ENCODE data around the gene CD28.

CD28 gene

GRCh38 chr2:203671876-203672275 lies 34.6 kb upstream of the CD28 start:
- H3K4me3 ChIP-seq (ENCODE audit: low read depth in 1 of 2, low read length in 2 of 2): no peak overlapping the region
- no peaks in the 10 kb centered on the region for H3K36me3 ChIP-seq (ENCODE audit: control insufficient read depth in 1 of 2, insufficient read depth in 2 of 2, low read length in 2 of 2)
- H3K4me1 ChIP-seq (ENCODE audit: control insufficient read depth in 1 of 2, insufficient read depth in 2 of 2, low read length in 2 of 2): no peaks in the 10 kb centered on the region
- H3K27ac ChIP-seq (ENCODE audit: low read depth, low read length): no peak overlapping the region
- H3K9me3 ChIP-seq (ENCODE audit: control insufficient read depth in 1 of 2, low read length in 2 of 2): no peaks in the 10 kb centered on the region
- no peaks in the 10 kb centered on the region for H3K27me3 ChIP-seq (ENCODE audit: control insufficient read depth in 1 of 2, insufficient read depth in 2 of 2, low read length in 2 of 2)
- H3K9ac ChIP-seq (ENCODE audit: low read depth in 1 of 2, low read length in 2 of 2): no peak overlapping the region

GRCh38 chr2:203672856-203673255 lies 33.6 kb upstream of the CD28 start:
- no peaks in the 10 kb centered on the region for H3K4me1 ChIP-seq (ENCODE audit: control insufficient read depth in 1 of 2, insufficient read depth in 2 of 2, low read length in 2 of 2)
- no peak overlapping the region for H3K27ac ChIP-seq (ENCODE audit: low read depth, low read length)
- H3K36me3 ChIP-seq (ENCODE audit: control insufficient read depth in 1 of 2, insufficient read depth in 2 of 2, low read length in 2 of 2): no peaks in the 10 kb centered on the region
- no peak overlapping the region for H3K4me3 ChIP-seq (ENCODE audit: low read depth in 1 of 2, low read length in 2 of 2)
- H3K9ac ChIP-seq (ENCODE audit: low read depth in 1 of 2, low read length in 2 of 2): no peak overlapping the region
- no peaks in the 10 kb centered on the region for H3K27me3 ChIP-seq (ENCODE audit: control insufficient read depth in 1 of 2, insufficient read depth in 2 of 2, low read length in 2 of 2)
- H3K9me3 ChIP-seq (ENCODE audit: control insufficient read depth in 1 of 2, low read length in 2 of 2): no peaks in the 10 kb centered on the region

DNA sequence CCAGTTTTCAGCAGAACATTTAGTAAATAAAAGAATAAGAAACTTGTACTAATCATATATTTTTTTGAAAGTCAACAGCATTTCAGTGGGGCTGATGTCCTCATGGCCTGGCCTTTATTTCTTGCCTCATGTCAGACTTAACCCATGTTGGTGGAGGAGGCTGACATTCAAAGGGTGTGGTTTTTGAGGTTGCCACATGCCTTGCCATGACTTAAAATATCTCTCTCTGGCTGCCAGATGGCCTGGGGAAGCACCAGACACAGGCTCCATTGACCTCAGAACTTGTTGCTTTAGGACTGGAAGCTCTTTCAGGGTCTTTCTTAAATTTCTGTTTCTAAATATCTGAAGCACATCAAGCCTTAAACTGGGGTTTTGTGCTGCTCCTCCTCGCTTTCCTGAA lies 32.5 kb upstream of the CD28 start:
- Histone ChIP-seq H3K27ac (ENCODE audit: low read depth, low read length) (no peak overlapping the region), H3K4me1 (ENCODE audit: control insufficient read depth in 1 of 2, insufficient read depth in 2 of 2, low read length in 2 of 2) (no peaks in the 10 kb centered on the region), H3K36me3 (ENCODE audit: control insufficient read depth in 1 of 2, insufficient read depth in 2 of 2, low read length in 2 of 2) (no peaks in the 10 kb centered on the region), H3K9me3 (ENCODE audit: control insufficient read depth in 1 of 2, low read length in 2 of 2) (no peaks in the 10 kb centered on the region), H3K4me3 (ENCODE audit: low read depth in 1 of 2, low read length in 2 of 2) (no peak overlapping the region), H3K27me3 (ENCODE audit: control insufficient read depth in 1 of 2, insufficient read depth in 2 of 2, low read length in 2 of 2) (no peaks in the 10 kb centered on the region), H3K9ac (ENCODE audit: low read depth in 1 of 2, low read length in 2 of 2) (no peak overlapping the region)

- Histone ChIP-seq H3K36me3 (ENCODE audit: control insufficient read depth in 1 of 2, insufficient read depth in 2 of 2, low read length in 2 of 2) (no peaks in the 10 kb centered on the region), H3K4me3 (ENCODE audit: low read depth in 1 of 2, low read length in 2 of 2) (no peak overlapping the region), H3K9me3 (ENCODE audit: control insufficient read depth in 1 of 2, low read length in 2 of 2) (no peaks in the 10 kb centered on the region), H3K27ac (ENCODE audit: low read depth, low read length) (no peak overlapping the region), H3K9ac (ENCODE audit: low read depth in 1 of 2, low read length in 2 of 2) (no peak overlapping the region), H3K27me3 (ENCODE audit: control insufficient read depth in 1 of 2, insufficient read depth in 2 of 2, low read length in 2 of 2) (no peaks in the 10 kb centered on the region), H3K4me1 (ENCODE audit: control insufficient read depth in 1 of 2, insufficient read depth in 2 of 2, low read length in 2 of 2) (no peaks in the 10 kb centered on the region)
Observed at GRCh38 chr2:203675086-203675485, 31.4 kb upstream of the CD28 start.

DNA sequence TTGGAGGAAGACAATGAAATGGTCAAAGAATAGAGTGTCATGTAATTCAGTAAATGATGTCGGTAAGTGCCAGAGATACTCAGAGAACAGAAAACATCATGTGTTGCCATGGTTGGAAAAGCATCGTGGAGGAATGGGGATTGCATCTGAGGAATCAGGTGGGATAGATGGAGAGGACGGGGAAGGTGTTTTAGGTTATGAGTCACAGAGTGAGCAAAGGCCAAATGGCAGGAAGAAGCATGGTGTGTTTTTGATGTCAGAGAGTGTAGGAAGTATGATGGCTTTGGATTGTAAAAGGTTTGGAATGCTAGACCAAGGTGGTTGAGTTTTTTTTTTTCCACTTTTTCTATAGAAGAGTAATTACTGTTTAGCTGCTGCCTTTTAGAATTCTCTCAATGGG lies 27.5 kb upstream of the CD28 start:
- peaks cover 0 to 4% of the 10 kb centered on the region in 2 donors for H3K4me1 ChIP-seq (ENCODE audit: control insufficient read depth in 1 of 2, insufficient read depth in 2 of 2, low read length in 2 of 2)
- no peak overlapping the region for H3K9ac ChIP-seq (ENCODE audit: low read depth in 1 of 2, low read length in 2 of 2)
- H3K9me3 ChIP-seq (ENCODE audit: control insufficient read depth in 1 of 2, low read length in 2 of 2): no peaks in the 10 kb centered on the region
- H3K27ac ChIP-seq (ENCODE audit: low read depth, low read length): no peak overlapping the region
- no peaks in the 10 kb centered on the region for H3K36me3 ChIP-seq (ENCODE audit: control insufficient read depth in 1 of 2, insufficient read depth in 2 of 2, low read length in 2 of 2)
- H3K27me3 ChIP-seq (ENCODE audit: control insufficient read depth in 1 of 2, insufficient read depth in 2 of 2, low read length in 2 of 2): no peaks in the 10 kb centered on the region
- H3K4me3 ChIP-seq (ENCODE audit: low read depth in 1 of 2, low read length in 2 of 2): no peak overlapping the region

DNA sequence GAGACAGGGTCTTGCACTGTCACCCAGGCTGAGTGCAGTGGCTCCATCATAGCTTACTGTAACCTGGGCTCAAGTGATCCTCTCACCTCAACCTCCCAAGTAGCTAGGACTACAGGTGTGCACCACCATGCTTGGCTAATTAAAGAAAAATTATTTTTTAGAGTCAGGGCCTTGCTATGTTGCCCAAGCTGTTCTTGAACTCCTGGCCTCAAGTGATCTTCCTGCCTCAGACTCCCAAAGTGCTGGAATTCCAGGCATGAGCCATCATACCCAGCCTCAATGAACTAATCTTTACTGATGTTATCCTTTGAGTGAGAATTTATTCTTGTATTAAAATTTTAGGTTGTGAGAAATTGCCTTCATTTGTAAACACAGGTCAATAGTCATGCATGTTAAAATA lies 27.0 kb upstream of the CD28 start:
- Histone ChIP-seq H3K4me1 (ENCODE audit: control insufficient read depth in 1 of 2, insufficient read depth in 2 of 2, low read length in 2 of 2) (peaks cover 0 to 6% of the 10 kb centered on the region in 2 donors), H3K27ac (ENCODE audit: low read depth, low read length) (no peak overlapping the region), H3K9ac (ENCODE audit: low read depth in 1 of 2, low read length in 2 of 2) (no peak overlapping the region), H3K27me3 (ENCODE audit: control insufficient read depth in 1 of 2, insufficient read depth in 2 of 2, low read length in 2 of 2) (no peaks in the 10 kb centered on the region), H3K9me3 (ENCODE audit: control insufficient read depth in 1 of 2, low read length in 2 of 2) (no peaks in the 10 kb centered on the region), H3K4me3 (ENCODE audit: low read depth in 1 of 2, low read length in 2 of 2) (no peak overlapping the region), H3K36me3 (ENCODE audit: control insufficient read depth in 1 of 2, insufficient read depth in 2 of 2, low read length in 2 of 2) (no peaks in the 10 kb centered on the region)

DNA sequence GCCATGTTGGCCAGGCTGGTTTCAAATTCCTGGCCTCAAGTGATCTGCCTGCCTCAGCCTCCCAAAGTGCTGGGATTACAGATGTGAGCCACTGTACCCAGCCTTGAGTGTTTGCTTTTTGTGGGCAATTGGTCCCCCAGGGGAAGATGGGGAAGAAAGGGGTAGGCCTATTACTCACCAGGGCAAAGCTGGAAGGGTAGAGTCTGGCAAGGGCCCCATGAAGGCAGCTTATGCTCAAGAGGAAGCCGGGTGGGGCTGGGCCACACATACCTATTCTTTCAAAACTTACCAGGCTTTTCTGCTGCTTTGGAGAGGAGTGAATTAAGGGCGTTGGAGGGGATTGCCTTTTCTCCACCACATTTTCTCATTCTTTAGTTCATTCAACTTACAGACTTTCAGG lies 24.5 kb upstream of the CD28 start:
- Histone ChIP-seq H3K9me3 (ENCODE audit: control insufficient read depth in 1 of 2, low read length in 2 of 2) (no peaks in the 10 kb centered on the region), H3K9ac (ENCODE audit: low read depth in 1 of 2, low read length in 2 of 2) (no peak overlapping the region), H3K4me3 (ENCODE audit: low read depth in 1 of 2, low read length in 2 of 2) (no peak overlapping the region), H3K27ac (ENCODE audit: low read depth, low read length) (no peak overlapping the region), H3K4me1 (ENCODE audit: control insufficient read depth in 1 of 2, insufficient read depth in 2 of 2, low read length in 2 of 2) (peaks cover 3 to 6% of the 10 kb centered on the region in 2 donors), H3K36me3 (ENCODE audit: control insufficient read depth in 1 of 2, insufficient read depth in 2 of 2, low read length in 2 of 2) (no peaks in the 10 kb centered on the region), H3K27me3 (ENCODE audit: control insufficient read depth in 1 of 2, insufficient read depth in 2 of 2, low read length in 2 of 2) (no peaks in the 10 kb centered on the region)

DNA sequence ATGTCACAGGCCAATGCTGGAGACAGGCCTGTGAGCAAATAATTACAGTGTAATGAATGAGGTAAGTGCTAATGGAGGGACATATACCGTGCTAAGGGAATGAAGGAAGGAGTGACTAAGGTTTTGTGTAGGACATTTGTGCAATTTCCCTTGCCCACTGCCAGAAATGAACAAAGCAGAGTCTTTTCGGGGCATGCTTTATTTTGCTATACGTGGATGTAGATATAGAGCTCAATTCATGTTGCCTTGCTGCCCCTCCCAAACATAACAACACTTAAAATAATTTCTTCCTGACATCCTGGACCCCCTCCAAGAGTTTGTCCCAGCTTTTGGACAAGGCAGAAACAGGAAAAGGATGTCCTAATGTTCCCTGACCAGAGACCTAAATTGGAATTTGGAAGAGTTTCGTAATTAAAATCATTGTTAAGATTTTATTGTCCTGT lies 23.7 kb upstream of the CD28 start:
- H3K27me3 ChIP-seq (ENCODE audit: control insufficient read depth in 1 of 2, insufficient read depth in 2 of 2, low read length in 2 of 2): no peaks in the 10 kb centered on the region
- H3K4me1 ChIP-seq (ENCODE audit: control insufficient read depth in 1 of 2, insufficient read depth in 2 of 2, low read length in 2 of 2): peaks cover 3 to 6% of the 10 kb centered on the region in 2 donors
- no peak overlapping the region for H3K9ac ChIP-seq (ENCODE audit: low read depth in 1 of 2, low read length in 2 of 2)
- no peaks in the 10 kb centered on the region for H3K9me3 ChIP-seq (ENCODE audit: control insufficient read depth in 1 of 2, low read length in 2 of 2)
- H3K27ac ChIP-seq (ENCODE audit: low read depth, low read length): no peak overlapping the region
- H3K36me3 ChIP-seq (ENCODE audit: control insufficient read depth in 1 of 2, insufficient read depth in 2 of 2, low read length in 2 of 2): no peaks in the 10 kb centered on the region
- no peak overlapping the region for H3K4me3 ChIP-seq (ENCODE audit: low read depth in 1 of 2, low read length in 2 of 2)

DNA sequence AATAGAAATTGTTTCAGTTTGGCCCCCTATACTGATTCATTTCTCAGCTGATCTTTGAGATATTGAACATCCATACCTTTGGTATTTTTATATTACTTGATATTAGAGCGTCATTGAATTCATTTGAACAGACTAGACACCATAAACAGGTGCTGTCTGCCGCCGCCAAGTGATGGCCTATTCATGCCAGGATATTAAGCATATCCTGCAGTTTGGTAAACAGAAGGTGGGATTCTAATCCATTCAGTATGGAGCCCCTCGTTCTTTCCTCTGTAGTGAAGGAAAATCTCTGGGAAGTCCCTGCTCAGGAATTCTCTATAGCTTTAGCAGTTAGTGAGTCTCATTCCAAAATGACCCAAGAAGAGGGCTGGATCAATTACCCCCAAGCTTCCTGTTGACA lies 23.0 kb upstream of the CD28 start:
- Histone ChIP-seq H3K27ac (ENCODE audit: low read depth, low read length) (no peak overlapping the region), H3K4me1 (ENCODE audit: control insufficient read depth in 1 of 2, insufficient read depth in 2 of 2, low read length in 2 of 2) (peaks cover 3 to 7% of the 10 kb centered on the region in 2 donors), H3K27me3 (ENCODE audit: control insufficient read depth in 1 of 2, insufficient read depth in 2 of 2, low read length in 2 of 2) (no peaks in the 10 kb centered on the region)

DNA sequence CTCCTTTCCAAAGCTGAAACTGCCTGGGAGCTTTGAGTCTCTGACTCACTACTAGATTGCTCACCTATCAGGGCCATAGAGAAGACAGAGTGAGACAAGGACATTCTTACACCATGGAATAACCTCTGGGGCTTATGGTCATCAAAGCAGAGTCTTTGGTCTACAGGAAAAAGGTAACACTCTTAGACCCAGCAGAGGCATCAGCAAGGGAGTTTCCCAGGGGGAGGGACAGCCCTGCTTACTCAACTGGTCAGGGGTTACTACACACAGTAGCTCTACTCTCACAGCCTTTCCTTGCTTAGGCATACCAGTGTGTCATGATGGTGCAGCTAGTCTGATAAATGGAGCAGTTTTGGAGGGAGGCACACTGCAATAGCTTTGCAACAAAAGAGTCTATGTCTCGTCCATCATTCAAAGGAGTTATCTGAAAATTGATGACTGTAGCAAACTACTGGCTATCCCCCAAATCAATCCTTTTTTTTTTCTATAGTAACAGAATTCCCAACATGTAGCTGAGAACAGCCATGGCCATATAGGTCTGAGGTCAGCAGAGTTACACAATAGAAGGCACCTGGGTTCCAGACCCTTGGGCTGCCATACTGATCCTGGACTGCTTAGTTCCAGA lies 22.4 kb upstream of the CD28 start:
- H3K27me3 ChIP-seq (ENCODE audit: control insufficient read depth in 1 of 2, insufficient read depth in 2 of 2, low read length in 2 of 2): no peaks in the 10 kb centered on the region
- H3K9ac ChIP-seq (ENCODE audit: low read depth in 1 of 2, low read length in 2 of 2): no peak overlapping the region
- no peak overlapping the region for H3K4me3 ChIP-seq (ENCODE audit: low read depth in 1 of 2, low read length in 2 of 2)
- peaks cover 8 to 13% of the 10 kb centered on the region in 2 donors for H3K4me1 ChIP-seq (ENCODE audit: control insufficient read depth in 1 of 2, insufficient read depth in 2 of 2, low read length in 2 of 2)
- H3K27ac ChIP-seq (ENCODE audit: low read depth, low read length): no peak overlapping the region
- no peaks in the 10 kb centered on the region for H3K9me3 ChIP-seq (ENCODE audit: control insufficient read depth in 1 of 2, low read length in 2 of 2)
- H3K36me3 ChIP-seq (ENCODE audit: control insufficient read depth in 1 of 2, insufficient read depth in 2 of 2, low read length in 2 of 2): no peaks in the 10 kb centered on the region

More for the DNA sequence above, 23.0 kb upstream of the CD28 start:
- H3K4me3 ChIP-seq (ENCODE audit: low read depth in 1 of 2, low read length in 2 of 2): no peak overlapping the region
- H3K36me3 ChIP-seq (ENCODE audit: control insufficient read depth in 1 of 2, insufficient read depth in 2 of 2, low read length in 2 of 2): no peaks in the 10 kb centered on the region
- no peaks in the 10 kb centered on the region for H3K9me3 ChIP-seq (ENCODE audit: control insufficient read depth in 1 of 2, low read length in 2 of 2)
- H3K9ac ChIP-seq (ENCODE audit: low read depth in 1 of 2, low read length in 2 of 2): no peak overlapping the region

All from duodenal mucosa (tissue), 2 donors.